Panc1 (cell line): Measurements from ENCODE around the gene PLEKHD1.

Experiments
- CTCF ChIP-seq: fragments of 450-650 bp; IDR thresholded peaks from 2 replicates; pipeline ENCODE4 v1.5.1; 2017; ENCODE audit warnings: mild to moderate bottlenecking
- POLR2AphosphoS5 ChIP-seq: IDR thresholded peaks from 2 replicates; pipeline ENCODE4 v1.6.1; 2012; ENCODE audit warnings: mild to moderate bottlenecking, low read depth, low read length, moderate library complexity
- TCF7L2 ChIP-seq: IDR thresholded peaks from 2 replicates; pipeline ENCODE4 v1.6.1; 2011; ENCODE audit warnings: mild to moderate bottlenecking, low read depth, low read length, inconsistent platforms

- TF ChIP-seq CTCF: no peak
- TF ChIP-seq TCF7L2: no peak
- TF ChIP-seq POLR2AphosphoS5: no peak
Observed at GRCh38 chr14:69539631-69540410, 55.3 kb downstream of the PLEKHD1 start.
